SK-N-SH (cell line): ENCODE data around the gene ZNF22. TPM values are rescaled to one million over a fixed set of nuclear protein-coding genes. Genes with fewer than 3 reads are reported as not detected.

Experiments
- CTCF ChIA-PET: fragments of 300-600, 350-600 bp; formaldehyde crosslinking; extraction: SDS; loops from one replicate; lab custom pipeline; 2021; lab: Yijun Ruan, JAX
- POLR2A ChIA-PET: fragments of 350-600 bp; sonication (Branson Sonifier 250); formaldehyde crosslinking; extraction: SDS; loops from one replicate; lab custom pipeline; 2020; ENCODE audit warnings: antibody characterized with exemption, inconsistent platforms; lab: Yijun Ruan, JAX
- DNase-seq: peaks from one replicate; pipeline ENCODE4 v3.0.0; 2012
- H2AFZ ChIP-seq: fragments of 200-600 bp; sonication (generic); 2 replicates; pipeline ENCODE4 v1.8.1; 2016; ENCODE audit warnings: antibody characterized with exemption, mild to moderate bottlenecking, low read depth
- H3F3A ChIP-seq: fragments of 200-600 bp; sonication (generic); replicated peaks from 2 replicates; pipeline ENCODE3; 2016; ENCODE audit warnings: antibody characterized with exemption, mild to moderate bottlenecking; ENCODE audit not compliant: insufficient read depth
- H3K27ac ChIP-seq, 2 experiments: fragments of 200-500 bp in 1 of 2; fragments of 200-600 bp in 1 of 2; sonication (Bioruptor generic) in 1 of 2; sonication (generic), shearing (Covaris generic) in 1 of 2; 2 replicates each; pipeline versions ENCODE4 v1.5.1 to v1.6.1; 2014 to 2016; ENCODE audit warnings: low read depth in 2 of 2, inconsistent platforms in 1 of 2, low read length in 1 of 2, mild to moderate bottlenecking in 1 of 2, mixed read lengths in 1 of 2
- H3K27me3 ChIP-seq: fragments of 200-600 bp; sonication (generic), shearing (Covaris generic); 2 replicates; pipeline ENCODE4 v1.6.1; 2016; ENCODE audit warnings: mixed run types; ENCODE audit not compliant: insufficient read depth
- H3K36me3 ChIP-seq, 2 experiments: fragments of 200-500 bp in 1 of 2; fragments of 200-600 bp in 1 of 2; sonication (Bioruptor generic) in 1 of 2; sonication (generic) in 1 of 2; replicated peaks in 1 of 2; 2 replicates each; pipeline versions ENCODE3 to v1.5.1; 2014 to 2016; ENCODE audit warnings: low read length in 1 of 2, mild to moderate bottlenecking in 1 of 2; ENCODE audit not compliant: insufficient read depth in 2 of 2, control insufficient read depth in 1 of 2
- H3K4me1 ChIP-seq, 2 experiments: fragments of 200-500 bp in 1 of 2; fragments of 200-600 bp in 1 of 2; sonication (Bioruptor generic) in 1 of 2; sonication (generic), shearing (Covaris generic) in 1 of 2; 2 replicates each; pipeline versions ENCODE4 v1.5.1 to v1.6.1; 2014 to 2016; ENCODE audit warnings: low read depth in 1 of 2, low read length in 1 of 2, mixed run types in 1 of 2; ENCODE audit not compliant: insufficient read depth in 2 of 2, control insufficient read depth in 1 of 2
- H3K4me2 ChIP-seq: fragments of 200-600 bp; sonication (generic), shearing (Covaris generic); 2 replicates; pipeline ENCODE4 v1.6.1; 2017; ENCODE audit warnings: mixed run types
- H3K4me3 ChIP-seq, 2 experiments: fragments of 200-500 bp in 1 of 2; fragments of 200-600 bp in 1 of 2; sonication (Bioruptor generic) in 1 of 2; sonication (generic), shearing (Covaris generic) in 1 of 2; 2 replicates each; pipeline versions ENCODE4 v1.5.1 to v1.8.1; 2014 to 2016; ENCODE audit warnings: low read depth in 2 of 2, inconsistent platforms in 1 of 2, low read length in 1 of 2, mild to moderate bottlenecking in 1 of 2, mixed read lengths in 1 of 2, moderate library complexity in 1 of 2
- H3K79me2 ChIP-seq: fragments of 200-600 bp; sonication (generic); 2 replicates; pipeline ENCODE4 v1.8.1; 2017; ENCODE audit warnings: mild to moderate bottlenecking; ENCODE audit not compliant: insufficient read depth
- H3K9ac ChIP-seq: fragments of 200-600 bp; sonication (generic); 2 replicates; pipeline ENCODE4 v1.6.1; 2017; ENCODE audit warnings: mixed run types
- H3K9me2 ChIP-seq: fragments of 200-600 bp; sonication (generic); 2 replicates; pipeline ENCODE4 v1.6.1; 2017; ENCODE audit warnings: mixed run types
- H3K9me3 ChIP-seq: fragments of 200-600 bp; sonication (generic); 2 replicates; pipeline ENCODE4 v1.6.1; 2017; ENCODE audit warnings: mixed run types, mild to moderate bottlenecking, moderate library complexity
- H4K20me1 ChIP-seq: fragments of 200-600 bp; sonication (generic); 2 replicates; pipeline ENCODE4 v1.6.1; 2017; ENCODE audit warnings: mild to moderate bottlenecking, mixed run types; ENCODE audit not compliant: insufficient read depth
- CHD2 ChIP-seq: fragments of 150-350 bp; IDR thresholded peaks from 2 replicates; pipeline ENCODE4 v1.6.1; 2018; ENCODE audit warnings: low read length; ENCODE audit not compliant: partially characterized antibody
- EP300 ChIP-seq, 2 experiments: IDR thresholded peaks; 2 replicates each; pipeline versions ENCODE4 v1.4.0 to v1.6.1; 2012; ENCODE audit warnings: borderline replicate concordance in 1 of 2, low read depth in 1 of 2, low read length in 1 of 2
- FOSL2 ChIP-seq: IDR thresholded peaks from 2 replicates; pipeline ENCODE4 v1.4.0; 2012; ENCODE audit warnings: low read depth, mild to moderate bottlenecking, moderate library complexity, borderline replicate concordance
- FOXJ3 ChIP-seq: sonication (generic); formaldehyde crosslinking; IDR thresholded peaks from 2 replicates; pipeline ENCODE4 v1.5.1; 2020; ENCODE audit warnings: mild to moderate bottlenecking, missing genetic modification reagents
- FOXM1 ChIP-seq: IDR thresholded peaks from 2 replicates; pipeline ENCODE4 v1.4.0; 2012; ENCODE audit warnings: low read depth, mild to moderate bottlenecking
- GABPA ChIP-seq: IDR thresholded peaks from 2 replicates; pipeline ENCODE4 v1.4.0; 2012; ENCODE audit warnings: low read depth, mild to moderate bottlenecking
- GATA2 ChIP-seq: sonication (generic); formaldehyde crosslinking; IDR thresholded peaks from 2 replicates; pipeline ENCODE4 v1.5.0; 2020; ENCODE audit warnings: mild to moderate bottlenecking, missing genetic modification reagents
- JUND ChIP-seq: IDR thresholded peaks from 2 replicates; pipeline ENCODE4 v1.4.0; 2012
- MEF2A ChIP-seq: IDR thresholded peaks from 2 replicates; pipeline ENCODE4 v1.4.0; 2012; ENCODE audit warnings: low read depth, borderline replicate concordance
- MXI1 ChIP-seq: IDR thresholded peaks from 2 replicates; pipeline ENCODE4 v1.6.1; 2012; ENCODE audit warnings: mild to moderate bottlenecking, low read depth, low read length, improper control_type of control experiment
- NRF1 ChIP-seq: IDR thresholded peaks from 2 replicates; pipeline ENCODE4 v1.6.1; 2012; ENCODE audit warnings: low read depth, mild to moderate bottlenecking, low read length
- POLR2AphosphoS5 ChIP-seq: IDR thresholded peaks from 2 replicates; pipeline ENCODE4 v1.6.1; 2012; ENCODE audit warnings: low read depth, low read length
- RAD21 ChIP-seq: IDR thresholded peaks from 2 replicates; pipeline ENCODE4 v1.6.1; 2012; ENCODE audit warnings: mild to moderate bottlenecking, low read length
- RXRA ChIP-seq: IDR thresholded peaks from 2 replicates; pipeline ENCODE4 v1.4.0; 2012; ENCODE audit warnings: low read depth, mild to moderate bottlenecking, borderline replicate concordance
- SIN3A ChIP-seq: IDR thresholded peaks from 2 replicates; pipeline ENCODE4 v1.6.1; 2012; ENCODE audit warnings: low read depth, mild to moderate bottlenecking, low read length, moderate library complexity, borderline replicate concordance
- TCF12 ChIP-seq: IDR thresholded peaks from 2 replicates; pipeline ENCODE4 v1.4.0; 2012
- YY1 ChIP-seq: IDR thresholded peaks from 2 replicates; pipeline ENCODE4 v1.4.0; 2012; ENCODE audit warnings: low read depth, mild to moderate bottlenecking
- WGBS: methylation state at CpG from one replicate; pipeline ENCODE4 v1.1.6; 2017; ENCODE audit warnings: low lambda C conversion rate; 5-methylcytosine and 5-hydroxymethylcytosine counted together
- polyA plus RNA-seq, 3 experiments: library from polyadenylated mRNA; depleted of rRNA; stranded (reverse); fragments of >200 nt; gene quantifications; 2 replicates each; pipeline ENCODE4 v1.2.3, GENCODE V29; 2012
- TF ChIP-seq, protein P1 (sequence below): fragments of 150-350 bp; IDR thresholded peaks from 2 replicates; pipeline ENCODE4 v1.6.1; 2017; ENCODE audit warnings: antibody characterized with exemption, low read length, low read depth, borderline replicate concordance
- TF ChIP-seq, protein P2 (sequence below): fragments of 200-600 bp; sonication (generic); IDR thresholded peaks from 2 replicates; pipeline ENCODE4 v1.6.1; 2017; ENCODE audit warnings: antibody characterized with exemption, mild to moderate bottlenecking, moderate library complexity
- TF ChIP-seq, protein P3 (sequence below): IDR thresholded peaks from 2 replicates; pipeline ENCODE4 v1.4.0; 2012; ENCODE audit warnings: low read depth
- TF ChIP-seq, protein P4 (sequence below): fragments of 150-350 bp; IDR thresholded peaks from 2 replicates; pipeline ENCODE4 v1.6.1; 2016; ENCODE audit warnings: mild to moderate bottlenecking, low read depth, low read length

Gene ZNF22
- polyA plus RNA-seq, 1 of the 3 experiments (the other 2 are of a cell fraction), result 10.2 TPM

DNA sequence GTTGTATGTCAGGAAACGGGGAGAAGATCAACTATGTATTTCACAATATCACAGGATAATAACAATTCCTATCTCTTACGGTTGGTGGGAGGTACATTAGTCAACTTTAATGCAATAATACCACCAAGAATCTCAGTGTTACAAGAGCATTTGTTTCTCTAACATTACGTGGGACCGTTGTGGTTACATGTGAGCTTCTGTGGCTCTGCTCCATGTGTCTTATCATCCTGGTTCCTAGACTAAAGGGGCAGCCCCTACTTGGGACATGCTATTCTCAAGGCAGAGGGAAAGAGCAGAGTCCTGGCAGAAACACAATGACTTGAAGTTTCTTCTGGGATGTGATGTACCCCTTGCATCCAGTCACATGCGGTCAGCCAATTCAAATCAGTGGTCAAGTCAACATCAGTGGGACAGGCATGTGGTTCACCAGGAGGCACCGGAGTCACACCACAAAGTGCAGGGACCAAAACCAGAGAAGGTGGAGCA is 2.5 kb upstream of the ZNF22 start:
- Histone ChIP-seq H3K9ac (no peak overlapping the region), H3K4me1 (peaks cover 8 to 12% of the 10 kb centered on the region in 2 experiments; a peak in 3 of 4 replicates), H3F3A (no peaks in the 10 kb centered on the region), H3K36me3 (peaks cover 2 to 3% of the 10 kb centered on the region in 2 experiments), H3K4me3 (no peak overlapping the region), H3K79me2 (peaks cover 23% of the 10 kb centered on the region), H2AFZ (no peak overlapping the region), H4K20me1 (no peaks in the 10 kb centered on the region), H3K4me2 (no peak overlapping the region), H3K9me2 (no peaks in the 10 kb centered on the region), H3K9me3 (no peaks in the 10 kb centered on the region), H3K27me3 (no peaks in the 10 kb centered on the region), H3K27ac (no peak overlapping the region)
- WGBS, result 81% methylated on average over 6 of the region's 6 CpGs
- ChIA-PET CTCF (no interaction called here), POLR2A (no interaction called here)
- no peak for DNase-seq
- no peak for TF ChIP-seq YY1
- TF ChIP-seq RXRA, result no peak
- no peak for TF ChIP-seq JUND
- TF ChIP-seq SIN3A, result no peak
- TF ChIP-seq FOXJ3 (CRISPR knock-in tag), result no peak
- TF ChIP-seq, protein P1, sequence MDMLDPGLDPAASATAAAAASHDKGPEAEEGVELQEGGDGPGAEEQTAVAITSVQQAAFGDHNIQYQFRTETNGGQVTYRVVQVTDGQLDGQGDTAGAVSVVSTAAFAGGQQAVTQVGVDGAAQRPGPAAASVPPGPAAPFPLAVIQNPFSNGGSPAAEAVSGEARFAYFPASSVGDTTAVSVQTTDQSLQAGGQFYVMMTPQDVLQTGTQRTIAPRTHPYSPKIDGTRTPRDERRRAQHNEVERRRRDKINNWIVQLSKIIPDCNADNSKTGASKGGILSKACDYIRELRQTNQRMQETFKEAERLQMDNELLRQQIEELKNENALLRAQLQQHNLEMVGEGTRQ, result no peak
- TF ChIP-seq RAD21, result no peak
- TF ChIP-seq GABPA, result no peak
- TF ChIP-seq, protein P2, sequence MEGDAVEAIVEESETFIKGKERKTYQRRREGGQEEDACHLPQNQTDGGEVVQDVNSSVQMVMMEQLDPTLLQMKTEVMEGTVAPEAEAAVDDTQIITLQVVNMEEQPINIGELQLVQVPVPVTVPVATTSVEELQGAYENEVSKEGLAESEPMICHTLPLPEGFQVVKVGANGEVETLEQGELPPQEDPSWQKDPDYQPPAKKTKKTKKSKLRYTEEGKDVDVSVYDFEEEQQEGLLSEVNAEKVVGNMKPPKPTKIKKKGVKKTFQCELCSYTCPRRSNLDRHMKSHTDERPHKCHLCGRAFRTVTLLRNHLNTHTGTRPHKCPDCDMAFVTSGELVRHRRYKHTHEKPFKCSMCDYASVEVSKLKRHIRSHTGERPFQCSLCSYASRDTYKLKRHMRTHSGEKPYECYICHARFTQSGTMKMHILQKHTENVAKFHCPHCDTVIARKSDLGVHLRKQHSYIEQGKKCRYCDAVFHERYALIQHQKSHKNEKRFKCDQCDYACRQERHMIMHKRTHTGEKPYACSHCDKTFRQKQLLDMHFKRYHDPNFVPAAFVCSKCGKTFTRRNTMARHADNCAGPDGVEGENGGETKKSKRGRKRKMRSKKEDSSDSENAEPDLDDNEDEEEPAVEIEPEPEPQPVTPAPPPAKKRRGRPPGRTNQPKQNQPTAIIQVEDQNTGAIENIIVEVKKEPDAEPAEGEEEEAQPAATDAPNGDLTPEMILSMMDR, result no peak
- TF ChIP-seq FOSL2, result no peak
- no peak for TF ChIP-seq EP300 (IDR thresholded peaks at IDR 0.05; ENCODE audit: borderline replicate concordance in 1 of 2, low read depth in 1 of 2, low read length in 1 of 2)
- TF ChIP-seq NRF1, result no peak
- TF ChIP-seq MEF2A, result no peak

DNA sequence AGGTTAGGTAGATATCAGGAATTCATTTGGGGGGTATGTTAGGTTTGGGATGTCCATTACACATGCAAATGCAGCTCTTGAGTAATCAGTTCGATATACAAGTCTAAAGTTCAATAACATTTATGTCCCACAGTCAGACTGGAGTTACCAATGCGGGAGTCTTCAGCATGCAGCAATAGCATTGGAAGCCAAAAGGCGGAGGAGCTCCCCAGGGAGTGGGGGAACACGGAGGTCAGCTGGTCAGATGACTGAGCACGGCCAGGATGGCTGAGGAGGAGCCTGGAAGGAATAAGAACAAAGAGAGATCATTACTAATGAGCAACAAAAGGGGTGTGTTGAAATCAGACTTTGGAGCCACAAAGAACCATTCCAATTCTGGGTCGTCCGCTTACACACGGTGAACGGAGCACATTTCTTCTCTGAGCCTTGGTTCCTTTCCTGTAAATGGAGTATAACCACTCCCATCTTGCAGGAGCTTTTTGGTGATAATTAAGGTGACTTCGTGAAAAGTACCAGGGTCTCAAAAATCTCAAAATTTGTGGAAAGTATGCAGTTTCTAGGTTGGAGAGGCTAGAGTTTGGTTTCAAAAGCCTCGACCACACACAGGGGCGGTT is 478 bp upstream of the ZNF22 start:
- no peaks in the 10 kb centered on the region for H3K9me2 ChIP-seq
- WGBS, result 81% methylated on average over 12 of the region's 12 CpGs
- CTCF ChIA-PET, result interaction anchor here (1.3 to 3.0 kb wide), 2 partner anchors 67 to 235 kb away, joined by 4 to 11 read pairs; no protein-coding TSS in a partner anchor
- no peak for TF ChIP-seq MEF2A
- TF ChIP-seq, protein P3, sequence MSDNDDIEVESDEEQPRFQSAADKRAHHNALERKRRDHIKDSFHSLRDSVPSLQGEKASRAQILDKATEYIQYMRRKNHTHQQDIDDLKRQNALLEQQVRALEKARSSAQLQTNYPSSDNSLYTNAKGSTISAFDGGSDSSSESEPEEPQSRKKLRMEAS, result no peak
- TF ChIP-seq FOXM1, result no peak
- TF ChIP-seq FOXJ3 (CRISPR knock-in tag), result no peak
- TF ChIP-seq, protein P4, sequence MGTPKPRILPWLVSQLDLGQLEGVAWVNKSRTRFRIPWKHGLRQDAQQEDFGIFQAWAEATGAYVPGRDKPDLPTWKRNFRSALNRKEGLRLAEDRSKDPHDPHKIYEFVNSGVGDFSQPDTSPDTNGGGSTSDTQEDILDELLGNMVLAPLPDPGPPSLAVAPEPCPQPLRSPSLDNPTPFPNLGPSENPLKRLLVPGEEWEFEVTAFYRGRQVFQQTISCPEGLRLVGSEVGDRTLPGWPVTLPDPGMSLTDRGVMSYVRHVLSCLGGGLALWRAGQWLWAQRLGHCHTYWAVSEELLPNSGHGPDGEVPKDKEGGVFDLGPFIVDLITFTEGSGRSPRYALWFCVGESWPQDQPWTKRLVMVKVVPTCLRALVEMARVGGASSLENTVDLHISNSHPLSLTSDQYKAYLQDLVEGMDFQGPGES, result no peak
- TF ChIP-seq, protein P2, result no peak
- TF ChIP-seq MXI1, result no peak
- TF ChIP-seq TCF12, result no peak
- no peak for TF ChIP-seq CHD2
- TF ChIP-seq RAD21, result no peak
- no peak for TF ChIP-seq GATA2 (CRISPR knock-in tag)
- TF ChIP-seq POLR2AphosphoS5, result no peak

More for the DNA sequence above, 478 bp upstream of the ZNF22 start:
- peak overlapping the region; percentile 84 for H3K9ac ChIP-seq
- DNase-seq, result no peak
- H2AFZ ChIP-seq, result peak overlapping the region; percentile 98
- H3K9me3 ChIP-seq, result no peaks in the 10 kb centered on the region
- H3K27me3 ChIP-seq, result no peaks in the 10 kb centered on the region
- H3F3A ChIP-seq, result no peaks in the 10 kb centered on the region
- H3K79me2 ChIP-seq, result peaks cover 34% of the 10 kb centered on the region
- H3K4me2 ChIP-seq, result peak overlapping the region; percentile 84
- peaks cover 22 to 24% of the 10 kb centered on the region in 2 experiments for H3K36me3 ChIP-seq
- POLR2A ChIA-PET, result interaction anchor here (0.6 to 0.8 kb wide), 2 partner anchors 35 to 156 kb away, joined by 3 to 4 read pairs; no protein-coding TSS in a partner anchor
- peak overlapping the region; percentile 71 for H3K4me3 ChIP-seq
- H3K4me1 ChIP-seq, result peaks cover 8 to 12% of the 10 kb centered on the region in 2 experiments; a peak in 3 of 4 replicates
- H3K27ac ChIP-seq, result peak overlapping the region; percentile 76 to 92
- no peaks in the 10 kb centered on the region for H4K20me1 ChIP-seq
